HEK293 (cell line): ENCODE data around the gene CEP63.

Experiments used
- CTCF ChIA-PET: fragments of 350-600 bp; formaldehyde crosslinking; extraction: SDS; loops from one replicate; lab custom pipeline; 2021; ENCODE audit warnings: antibody characterized with exemption; lab: Yijun Ruan, JAX
- POLR2A ChIA-PET: fragments of 300-600 bp; formaldehyde crosslinking; extraction: SDS; loops from one replicate; lab custom pipeline; 2020; ENCODE audit warnings: antibody characterized with exemption, inconsistent platforms; lab: Yijun Ruan, JAX
- H3K27ac ChIP-seq: fragments of 200-500 bp; sonication (Bioruptor generic); 2 replicates; pipeline ENCODE4 v1.5.1; 2014; ENCODE audit warnings: low read depth, low read length, control low read depth, inconsistent platforms; ENCODE audit errors: extremely low read depth
- H3K36me3 ChIP-seq, 2 experiments: fragments of 200-500 bp in 1 of 2; sonication (Bioruptor generic) in 1 of 2; 1 replicate in 1 of 2; 2 replicates in 1 of 2; pipeline ENCODE4 v1.5.1; 2014 to 2017; ENCODE audit warnings: inconsistent platforms in 2 of 2, low read length in 2 of 2; ENCODE audit not compliant: control insufficient read depth in 2 of 2, insufficient read depth in 1 of 2
- H3K4me1 ChIP-seq: fragments of 200-500 bp; sonication (Bioruptor generic); 2 replicates; pipeline ENCODE4 v1.5.1; 2014; ENCODE audit warnings: mild to moderate bottlenecking, low read length, inconsistent platforms; ENCODE audit not compliant: control insufficient read depth, insufficient read depth
- H3K4me3 ChIP-seq: 2 replicates; pipeline ENCODE4 v1.5.1; 2011; ENCODE audit warnings: low read depth, mild to moderate bottlenecking, control low read depth, low read length, moderate library complexity
- H3K9me3 ChIP-seq: fragments of 200-500 bp; sonication (Bioruptor generic); 2 replicates; pipeline ENCODE4 v1.5.1; 2014; ENCODE audit warnings: low read depth, low read length, inconsistent platforms; ENCODE audit not compliant: control insufficient read depth, insufficient read depth
- BCL11B ChIP-seq: fragments of 450-650 bp; formaldehyde crosslinking; IDR thresholded peaks from 2 replicates; pipeline ENCODE4 v1.5.1; 2016; ENCODE audit warnings: low read depth, missing biosample characterization, missing genetic modification characterization
- GLIS1 ChIP-seq: fragments of 450-650 bp; formaldehyde crosslinking; IDR thresholded peaks from 2 replicates; pipeline ENCODE4 v1.5.1; 2016; ENCODE audit warnings: missing biosample characterization, missing genetic modification characterization
- KLF1 ChIP-seq: fragments of 450-650 bp; formaldehyde crosslinking; IDR thresholded peaks from 2 replicates; pipeline ENCODE4 v1.5.1; 2016; ENCODE audit warnings: missing biosample characterization, missing genetic modification characterization
- KLF9 ChIP-seq: fragments of 450-650 bp; formaldehyde crosslinking; IDR thresholded peaks from 2 replicates; pipeline ENCODE4 v1.5.1; 2016; ENCODE audit warnings: missing biosample characterization, missing genetic modification characterization, low read depth
- PRDM1 ChIP-seq: fragments of 450-650 bp; formaldehyde crosslinking; IDR thresholded peaks from 2 replicates; pipeline ENCODE4; 2016; ENCODE audit warnings: missing biosample characterization, missing genetic modification characterization
- REPIN1 ChIP-seq: fragments of 450-650 bp; formaldehyde crosslinking; IDR thresholded peaks from 2 replicates; pipeline ENCODE4 v1.5.1; 2017; ENCODE audit warnings: missing biosample characterization, missing genetic modification characterization, low read depth
- YY2 ChIP-seq: fragments of 450-650 bp; formaldehyde crosslinking; IDR thresholded peaks from 2 replicates; pipeline ENCODE4 v1.5.1; 2016; ENCODE audit warnings: missing biosample characterization, missing genetic modification characterization
- ZNF157 ChIP-seq: fragments of 450-650 bp; formaldehyde crosslinking; IDR thresholded peaks from 2 replicates; pipeline ENCODE4 v1.5.1; 2016; ENCODE audit warnings: missing biosample characterization, missing genetic modification characterization
- ZNF184 ChIP-seq: fragments of 450-650 bp; IDR thresholded peaks from 2 replicates; pipeline ENCODE4 v1.5.1; 2018; ENCODE audit warnings: missing biosample characterization, mild to moderate bottlenecking, missing genetic modification characterization
- ZNF211 ChIP-seq: fragments of 450-650 bp; formaldehyde crosslinking; IDR thresholded peaks from 2 replicates; pipeline ENCODE4 v1.5.1; 2016; ENCODE audit warnings: low read depth, missing biosample characterization, missing genetic modification characterization
- ZNF266 ChIP-seq: fragments of 450-650 bp; formaldehyde crosslinking; IDR thresholded peaks from 2 replicates; pipeline ENCODE4 v1.5.1; 2016; ENCODE audit warnings: missing biosample characterization, missing genetic modification characterization, low read depth
- ZNF302 ChIP-seq: fragments of 450-650 bp; formaldehyde crosslinking; IDR thresholded peaks from 2 replicates; pipeline ENCODE4 v1.5.1; 2016; ENCODE audit warnings: missing biosample characterization, missing genetic modification characterization, low read depth
- ZNF354C ChIP-seq: fragments of 450-650 bp; formaldehyde crosslinking; IDR thresholded peaks from 2 replicates; pipeline ENCODE4 v1.5.1; 2016; ENCODE audit warnings: missing biosample characterization, missing genetic modification characterization, low read depth, borderline replicate concordance
- ZNF404 ChIP-seq: fragments of 450-650 bp; formaldehyde crosslinking; IDR thresholded peaks from 2 replicates; pipeline ENCODE4 v1.5.1; 2017; ENCODE audit warnings: missing biosample characterization, missing genetic modification characterization
- ZNF529 ChIP-seq: fragments of 450-650 bp; formaldehyde crosslinking; IDR thresholded peaks from 2 replicates; pipeline ENCODE4 v1.5.1; 2017; ENCODE audit warnings: missing genetic modification characterization, missing biosample characterization; ENCODE audit not compliant: insufficient replicate concordance
- ZNF610 ChIP-seq: fragments of 450-650 bp; formaldehyde crosslinking; IDR thresholded peaks from 2 replicates; pipeline ENCODE4 v1.5.1; 2016; ENCODE audit warnings: missing biosample characterization, missing genetic modification characterization, borderline replicate concordance
- ZNF626 ChIP-seq: fragments of 450-650 bp; sonication (Bioruptor Pico); formaldehyde crosslinking; IDR thresholded peaks from 2 replicates; pipeline ENCODE4 v1.5.1; 2018; ENCODE audit warnings: missing biosample characterization, missing genetic modification characterization, inconsistent platforms
- ZNF639 ChIP-seq: fragments of 450-650 bp; formaldehyde crosslinking; IDR thresholded peaks from 2 replicates; pipeline ENCODE4 v1.5.1; 2016; ENCODE audit warnings: missing biosample characterization, missing genetic modification characterization
- ZNF76 ChIP-seq: fragments of 450-650 bp; formaldehyde crosslinking; IDR thresholded peaks from 2 replicates; pipeline ENCODE4; 2016; ENCODE audit warnings: low read depth, missing biosample characterization, missing genetic modification characterization, borderline replicate concordance
- ZNF768 ChIP-seq: fragments of 450-650 bp; formaldehyde crosslinking; IDR thresholded peaks from 2 replicates; pipeline ENCODE4 v1.5.1; 2018; ENCODE audit warnings: missing biosample characterization, mild to moderate bottlenecking, missing genetic modification characterization
- TF ChIP-seq, protein P1 (sequence below): fragments of 450-650 bp; formaldehyde crosslinking; IDR thresholded peaks from 2 replicates; pipeline ENCODE4 v1.5.0; 2017; ENCODE audit warnings: missing biosample characterization, missing genetic modification characterization, borderline replicate concordance
- TF ChIP-seq, protein P2 (sequence below): fragments of 450-650 bp; formaldehyde crosslinking; IDR thresholded peaks from 2 replicates; pipeline ENCODE4 v1.5.1; 2016; ENCODE audit warnings: missing biosample characterization, missing genetic modification characterization

CEP63 gene

DNA sequence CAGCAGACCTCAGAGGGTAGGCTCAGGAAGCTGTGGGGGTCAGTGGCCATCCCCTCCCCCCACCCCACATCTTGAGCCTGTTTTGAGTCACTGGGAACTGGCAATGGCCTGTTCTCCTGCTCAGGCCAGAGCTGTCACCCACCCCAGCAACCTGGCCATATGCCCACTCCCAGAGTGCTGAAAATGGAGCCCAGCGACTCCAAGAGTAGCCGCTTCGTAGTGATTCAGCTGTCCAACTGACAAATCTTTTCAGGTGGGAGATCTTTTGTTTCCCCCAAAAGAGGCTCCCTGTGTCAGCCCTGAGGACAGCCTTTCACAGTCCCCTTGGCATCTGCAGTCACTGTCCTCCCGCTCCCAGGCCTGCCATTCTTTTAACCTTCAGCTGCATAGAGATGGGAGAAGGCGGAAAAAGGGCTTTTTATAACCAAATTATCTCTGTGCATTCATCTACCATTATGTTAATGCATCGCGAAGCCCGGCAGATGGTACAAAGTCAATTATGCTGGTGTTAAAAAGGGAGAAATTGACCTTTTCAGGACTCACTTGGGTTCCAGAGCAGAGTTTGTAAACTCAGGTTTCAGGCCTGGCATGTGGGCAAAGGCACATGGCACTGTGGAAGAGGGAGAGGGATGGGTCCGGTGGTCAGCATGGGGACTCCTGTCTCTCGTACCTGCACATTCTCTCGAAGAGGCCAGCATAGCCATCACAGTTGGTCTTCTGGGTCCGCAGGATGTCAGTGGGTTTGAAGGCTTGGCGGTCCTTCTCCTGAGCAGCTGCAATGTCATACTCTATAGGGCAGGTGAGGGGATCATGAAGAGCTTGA lies 132.8 kb downstream of the CEP63 start:
- Histone ChIP-seq H3K27ac (no peak overlapping the region), H3K4me1 (no peaks in the 10 kb centered on the region), H3K4me3 (no peak overlapping the region), H3K9me3 (no peaks in the 10 kb centered on the region), H3K36me3 (no peaks in the 10 kb centered on the region)
- CTCF ChIA-PET, result interaction anchor here (0.7 kb wide), 1 partner anchor 124 kb away, joined by 3 read pairs; no protein-coding TSS in a partner anchor
- TF ChIP-seq, protein P1, sequence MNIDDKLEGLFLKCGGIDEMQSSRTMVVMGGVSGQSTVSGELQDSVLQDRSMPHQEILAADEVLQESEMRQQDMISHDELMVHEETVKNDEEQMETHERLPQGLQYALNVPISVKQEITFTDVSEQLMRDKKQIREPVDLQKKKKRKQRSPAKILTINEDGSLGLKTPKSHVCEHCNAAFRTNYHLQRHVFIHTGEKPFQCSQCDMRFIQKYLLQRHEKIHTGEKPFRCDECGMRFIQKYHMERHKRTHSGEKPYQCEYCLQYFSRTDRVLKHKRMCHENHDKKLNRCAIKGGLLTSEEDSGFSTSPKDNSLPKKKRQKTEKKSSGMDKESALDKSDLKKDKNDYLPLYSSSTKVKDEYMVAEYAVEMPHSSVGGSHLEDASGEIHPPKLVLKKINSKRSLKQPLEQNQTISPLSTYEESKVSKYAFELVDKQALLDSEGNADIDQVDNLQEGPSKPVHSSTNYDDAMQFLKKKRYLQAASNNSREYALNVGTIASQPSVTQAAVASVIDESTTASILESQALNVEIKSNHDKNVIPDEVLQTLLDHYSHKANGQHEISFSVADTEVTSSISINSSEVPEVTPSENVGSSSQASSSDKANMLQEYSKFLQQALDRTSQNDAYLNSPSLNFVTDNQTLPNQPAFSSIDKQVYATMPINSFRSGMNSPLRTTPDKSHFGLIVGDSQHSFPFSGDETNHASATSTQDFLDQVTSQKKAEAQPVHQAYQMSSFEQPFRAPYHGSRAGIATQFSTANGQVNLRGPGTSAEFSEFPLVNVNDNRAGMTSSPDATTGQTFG (tag by site-specific recombination), result no peak
- TF ChIP-seq ZNF211 (tag by site-specific recombination), result no peak
- TF ChIP-seq KLF1 (tag by site-specific recombination), result no peak
- TF ChIP-seq ZNF639 (tag by site-specific recombination), result no peak
- no peak for TF ChIP-seq KLF9 (tag by site-specific recombination)
- no peak for TF ChIP-seq ZNF184 (tag by site-specific recombination)
- POLR2A ChIA-PET, result no interaction called here

- no peak overlapping the region for H3K4me3 ChIP-seq
- TF ChIP-seq ZNF354C (tag by site-specific recombination) (no peak), ZNF404 (no peak), ZNF76 (tag by site-specific recombination) (no peak), ZNF768 (tag by site-specific recombination) (no peak), ZNF302 (tag by site-specific recombination) (no peak), ZNF626 (no peak), PRDM1 (tag by site-specific recombination) (no peak), REPIN1 (tag by site-specific recombination) (no peak), ZNF266 (tag by site-specific recombination) (no peak)
- TF ChIP-seq, all 188 proteins: peak for 0
- Histone ChIP-seq H3K36me3 (no peaks in the 10 kb centered on the region), H3K9me3 (no peaks in the 10 kb centered on the region), H3K4me1 (no peaks in the 10 kb centered on the region), H3K27ac (no peak overlapping the region)
- ChIA-PET POLR2A (no interaction called here), CTCF (interaction anchor here (0.7 kb wide), 1 partner anchor 125 kb away, joined by 3 read pairs; no protein-coding TSS in a partner anchor)
Measured at GRCh38 chr3:134619301-134619615, 133.4 kb downstream of the CEP63 start.

GRCh38 chr3:134619884-134620445 lies 134.1 kb downstream of the CEP63 start:
- H3K4me3 ChIP-seq, result no peak overlapping the region
- no peak overlapping the region for H3K27ac ChIP-seq
- ChIA-PET POLR2A (no interaction called here), CTCF (no interaction called here)
- no peaks in the 10 kb centered on the region for H3K36me3 ChIP-seq
- no peaks in the 10 kb centered on the region for H3K4me1 ChIP-seq
- no peaks in the 10 kb centered on the region for H3K9me3 ChIP-seq
- TF ChIP-seq GLIS1 (tag by site-specific recombination) (no peak), ZNF157 (no peak), BCL11B (tag by site-specific recombination) (no peak), YY2 (tag by site-specific recombination) (no peak), ZNF529 (tag by site-specific recombination) (no peak), ZNF610 (tag by site-specific recombination) (no peak)
- TF ChIP-seq, protein P2, sequence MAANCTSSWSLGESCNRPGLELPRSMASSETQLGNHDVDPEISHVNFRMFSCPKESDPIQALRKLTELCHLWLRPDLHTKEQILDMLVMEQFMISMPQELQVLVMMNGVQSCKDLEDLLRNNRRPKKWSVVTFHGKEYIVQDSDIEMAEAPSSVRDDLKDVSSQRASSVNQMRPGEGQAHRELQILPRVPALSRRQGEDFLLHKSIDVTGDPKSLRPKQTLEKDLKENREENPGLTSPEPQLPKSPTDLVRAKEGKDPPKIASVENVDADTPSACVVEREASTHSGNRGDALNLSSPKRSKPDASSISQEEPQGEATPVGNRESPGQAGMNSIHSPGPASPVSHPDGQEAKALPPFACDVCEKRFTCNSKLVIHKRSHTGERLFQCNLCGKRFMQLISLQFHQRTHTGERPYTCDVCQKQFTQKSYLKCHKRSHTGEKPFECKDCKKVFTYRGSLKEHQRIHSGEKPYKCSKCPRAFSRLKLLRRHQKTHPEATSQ (tag by site-specific recombination), result no peak
- TF ChIP-seq, protein P1 (tag by site-specific recombination), result no peak
